Measurements from ENCODE around the gene PDF. TPM values are rescaled to one million over a fixed set of nuclear protein-coding genes. Genes with fewer than 3 reads are reported as not detected.
A peak's percentile ranks its signal among the peaks of the same experiment; 100 is the strongest.
"Not testable (repeated sequence)": the region's sequence is repeated elsewhere in the genome, so short reads cannot be mapped to it uniquely, and the experiment has no call there.

Gene PDF, protein sequence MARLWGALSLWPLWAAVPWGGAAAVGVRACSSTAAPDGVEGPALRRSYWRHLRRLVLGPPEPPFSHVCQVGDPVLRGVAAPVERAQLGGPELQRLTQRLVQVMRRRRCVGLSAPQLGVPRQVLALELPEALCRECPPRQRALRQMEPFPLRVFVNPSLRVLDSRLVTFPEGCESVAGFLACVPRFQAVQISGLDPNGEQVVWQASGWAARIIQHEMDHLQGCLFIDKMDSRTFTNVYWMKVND
- total RNA-seq (2014; rRNA removed; shearing (Covaris generic)): 44.7 and 59.3 TPM in 2 replicates
- polyA plus RNA-seq (2015; cell fraction: cytosol; rRNA removed): 32.0 and 37.7 TPM in 2 replicates
- polyA plus RNA-seq (2015; cell fraction: nucleus; rRNA removed): 15.2 and 17.0 TPM in 2 replicates

DNA sequence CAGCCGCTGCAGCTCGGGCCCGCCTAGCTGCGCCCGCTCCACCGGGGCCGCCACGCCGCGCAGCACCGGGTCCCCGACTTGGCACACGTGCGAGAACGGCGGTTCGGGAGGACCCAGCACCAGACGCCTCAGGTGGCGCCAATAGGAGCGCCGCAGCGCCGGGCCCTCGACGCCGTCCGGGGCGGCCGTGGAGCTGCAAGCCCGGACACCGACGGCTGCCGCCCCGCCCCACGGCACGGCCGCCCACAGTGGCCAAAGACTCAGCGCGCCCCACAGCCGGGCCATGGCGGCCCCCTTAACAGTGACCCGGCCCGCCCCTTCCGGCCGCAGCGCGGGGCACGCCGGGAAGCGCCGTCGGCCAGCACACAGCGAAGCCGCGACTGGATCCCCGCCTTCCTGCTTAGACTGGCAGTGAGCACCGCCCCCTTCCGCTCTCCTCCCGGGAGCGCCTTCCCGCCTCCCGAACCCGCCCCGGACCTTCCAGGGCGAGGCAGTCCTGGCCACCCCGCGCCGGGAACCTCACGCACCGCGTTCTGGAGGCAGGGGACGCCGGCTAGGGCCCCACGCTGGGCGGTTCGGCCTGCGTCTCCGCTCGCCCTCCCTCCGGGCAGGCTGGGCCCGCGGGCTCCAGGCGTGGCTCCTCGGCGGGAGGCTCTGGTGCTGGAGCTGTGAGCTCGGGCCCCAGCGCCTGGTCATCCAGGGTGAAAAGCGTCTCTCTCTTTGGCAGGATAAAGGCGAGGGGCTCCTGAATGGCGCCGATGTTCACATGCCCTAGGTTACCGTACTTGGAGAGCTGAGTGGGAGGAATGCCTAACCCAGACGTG, at the start of gene PDF:
TSS of gene PDF (minus strand) at position 303 of the 824 bp plus-strand sequence. CDS start at position 285, 18 bp downstream.
- DNase-seq (ENCODE audit: low read depth): peak; percentile 94

DNA sequence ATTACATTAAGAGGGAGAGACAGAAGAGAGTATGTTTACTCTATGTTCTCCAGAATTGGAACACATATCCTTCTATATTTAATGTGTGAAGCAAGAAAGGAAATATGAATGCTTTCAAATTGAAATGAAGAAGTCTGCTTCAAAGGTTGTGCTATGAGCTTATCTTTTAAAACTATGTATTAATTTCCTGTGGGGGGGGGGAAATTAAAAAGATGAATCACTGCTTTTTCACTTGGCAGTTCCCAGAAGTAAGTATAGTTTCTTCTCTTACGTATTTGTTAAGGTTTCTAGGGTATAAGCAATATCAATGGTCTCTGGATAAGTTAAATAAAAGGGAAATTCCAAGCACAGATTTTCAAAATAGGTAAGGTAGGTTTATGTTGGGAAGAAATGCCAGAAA, 48.4 kb upstream of the PDF start:
- DNase-seq (ENCODE audit: low read depth): no peak

DNA sequence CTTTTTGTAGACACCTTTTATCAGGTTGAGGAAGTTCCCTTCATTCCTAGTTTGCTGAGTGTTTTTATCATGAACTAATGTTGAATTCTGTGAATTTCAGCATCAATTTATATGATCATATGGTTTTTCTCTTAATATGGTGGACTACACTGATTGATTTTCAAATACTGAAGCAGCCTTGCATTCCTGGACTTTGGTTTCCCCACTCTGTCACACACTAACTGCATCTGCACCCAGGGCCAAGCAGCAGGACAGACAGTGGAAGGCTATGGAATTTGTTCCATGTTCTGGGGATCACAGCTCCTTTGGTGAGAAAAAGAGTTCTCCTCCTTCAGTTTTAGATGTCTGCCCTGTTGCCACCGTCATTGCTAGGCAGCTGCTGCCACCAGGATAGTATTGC, 47.6 kb upstream of the PDF start:
- no peak for DNase-seq (ENCODE audit: low read depth)

DNA sequence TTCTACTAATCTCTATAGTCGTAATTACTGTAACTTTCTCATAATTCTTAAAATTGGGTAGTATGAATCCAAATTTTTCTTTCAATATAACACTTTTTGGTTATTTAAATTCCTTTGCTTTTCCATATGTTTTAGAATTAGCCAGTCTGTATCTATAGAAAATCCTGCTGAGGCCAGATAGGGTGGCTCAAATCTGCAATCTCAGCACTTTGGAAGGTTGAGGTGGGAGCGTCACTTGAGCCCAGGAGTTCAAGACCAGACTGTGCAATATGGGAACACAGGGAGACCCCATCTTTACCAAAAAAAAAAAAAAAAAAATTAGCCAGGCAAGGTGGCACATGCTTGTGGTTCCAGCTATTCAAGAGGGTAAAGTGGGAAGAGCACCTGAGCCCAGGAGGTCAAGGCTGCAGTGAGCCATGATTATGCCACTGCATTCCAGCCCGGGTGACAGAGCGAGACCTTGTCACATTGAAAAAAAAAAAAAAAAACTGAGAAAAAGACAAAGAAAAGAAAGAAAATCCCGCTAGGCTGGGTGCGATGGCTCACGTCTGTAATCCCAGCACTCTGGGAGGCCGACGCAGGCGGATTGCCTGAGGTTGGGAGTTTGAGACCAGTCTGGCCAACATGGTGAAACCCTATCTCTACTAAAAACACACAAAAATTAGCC, 46.1 kb upstream of the PDF start:
- no peak for DNase-seq (ENCODE audit: low read depth)

DNA sequence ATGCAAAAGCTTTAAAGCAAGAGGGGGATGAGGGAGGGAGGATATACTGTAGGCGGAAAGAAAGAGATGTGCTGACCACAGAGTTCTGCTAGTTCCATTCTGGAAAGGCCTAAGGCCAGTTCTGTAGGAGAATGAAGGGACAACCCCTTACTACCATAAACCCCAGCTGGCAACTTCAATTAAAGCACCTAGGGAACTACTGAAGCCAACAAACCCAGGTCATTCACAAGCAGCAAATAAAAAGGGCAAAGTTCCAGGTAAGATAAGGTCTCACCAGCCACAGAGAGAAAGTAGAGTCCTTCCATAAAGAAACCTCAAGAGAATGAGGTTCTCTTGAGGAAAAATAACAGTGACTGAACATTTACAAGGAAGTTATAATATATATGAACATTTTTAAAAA, 42.6 kb upstream of the PDF start:
- DNase-seq (ENCODE audit: low read depth): no peak

DNA sequence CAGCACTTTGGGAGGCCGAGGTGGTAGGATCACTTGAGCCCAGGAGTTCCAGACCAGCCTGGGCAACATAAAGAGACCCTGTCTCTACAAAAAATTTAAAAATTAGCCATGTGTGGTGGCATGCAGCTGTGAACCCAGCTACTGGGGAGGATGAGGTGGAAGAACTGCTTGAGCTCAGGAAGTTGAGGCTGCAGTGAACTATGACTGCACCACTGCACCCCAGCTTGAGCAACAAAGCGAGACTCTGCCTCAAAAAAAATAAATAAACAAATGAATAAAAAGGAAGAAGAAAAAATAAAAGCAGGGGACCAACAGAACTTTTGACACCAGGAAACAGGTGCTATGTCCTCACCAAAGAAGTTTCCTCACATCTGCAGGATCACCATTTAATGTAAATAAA, 41.2 kb upstream of the PDF start:
- DNase-seq (ENCODE audit: low read depth): no peak

DNA sequence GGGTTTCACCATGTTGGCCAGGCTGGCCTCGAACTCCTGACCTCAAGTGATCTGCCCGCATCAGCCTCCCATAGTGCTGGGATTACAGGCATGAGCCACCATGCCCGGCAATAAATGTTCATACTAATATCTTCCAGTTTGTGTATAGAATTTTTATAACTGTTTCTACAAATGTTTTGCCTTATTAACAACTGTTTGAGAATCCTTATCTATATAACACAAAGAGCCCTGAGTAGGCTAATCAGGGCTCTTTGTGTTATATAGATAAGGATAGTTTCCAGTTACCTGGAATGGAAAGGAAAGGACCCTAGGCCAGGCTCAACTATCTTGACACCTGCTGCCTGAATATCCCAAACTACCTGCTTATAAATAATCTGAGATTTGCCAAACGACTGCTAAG, 38.5 kb upstream of the PDF start:
- no peak for DNase-seq (ENCODE audit: low read depth)

DNA sequence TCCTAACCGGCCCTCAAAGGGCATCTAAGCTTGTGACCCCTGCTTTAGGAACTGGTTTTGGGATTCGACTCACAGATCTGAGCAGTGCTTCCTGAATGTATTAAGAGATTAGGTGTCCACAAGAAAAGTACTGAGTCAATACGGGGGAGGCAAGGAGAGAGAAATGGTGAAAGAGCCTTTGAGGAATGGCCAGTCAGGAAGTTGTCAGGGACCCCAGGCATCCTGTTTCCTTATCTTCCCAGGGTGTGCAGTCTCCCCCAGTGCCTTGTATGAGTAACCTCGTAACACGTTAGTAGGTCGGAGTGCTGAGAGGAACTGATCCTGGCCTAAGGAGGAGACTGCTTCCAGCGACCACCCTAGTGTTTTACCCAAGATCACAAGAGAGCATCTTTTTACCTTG, 37.6 kb upstream of the PDF start:
- peak; percentile 45 for DNase-seq (ENCODE audit: low read depth)

DNA sequence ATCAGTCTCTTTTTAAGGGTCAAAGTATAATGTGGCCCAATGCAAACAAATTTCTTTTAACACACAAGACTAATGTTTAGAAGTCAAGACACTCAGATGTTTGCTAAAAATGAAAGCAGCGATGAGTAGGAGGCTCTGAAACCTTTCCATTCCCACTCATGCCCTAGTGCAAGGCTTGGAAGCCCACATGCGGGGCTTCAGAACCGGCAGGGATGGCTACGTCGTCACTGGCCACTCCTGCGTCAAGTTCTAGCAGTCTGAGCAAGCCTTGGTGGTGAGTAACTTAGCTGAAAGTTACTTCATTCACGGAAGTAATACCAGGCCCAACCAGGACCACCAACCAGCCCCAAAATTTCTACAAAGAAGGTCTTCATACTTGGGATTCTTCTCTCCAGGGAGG, 36.0 kb upstream of the PDF start:
- DNase-seq (ENCODE audit: low read depth): no peak

DNA sequence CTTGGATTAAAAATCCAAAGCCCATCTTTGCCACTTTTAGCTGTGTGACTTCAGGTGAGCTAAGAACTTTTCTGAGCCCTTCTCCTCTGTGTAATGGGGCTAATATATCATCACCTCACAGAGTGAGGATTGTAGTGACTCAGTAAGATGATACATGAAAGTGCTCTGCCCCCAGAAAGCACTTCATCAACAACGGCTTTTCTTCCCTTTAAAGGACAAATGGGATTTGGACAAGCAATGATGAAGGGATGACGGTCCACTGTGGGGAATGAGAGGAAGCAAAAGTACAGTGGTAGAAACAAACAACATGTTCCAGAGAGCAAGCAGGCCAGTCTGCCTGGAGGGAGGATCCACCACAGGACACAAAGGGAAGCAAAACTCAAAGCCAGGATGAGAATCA, 35.5 kb upstream of the PDF start:
- DNase-seq (ENCODE audit: low read depth): no peak

DNA sequence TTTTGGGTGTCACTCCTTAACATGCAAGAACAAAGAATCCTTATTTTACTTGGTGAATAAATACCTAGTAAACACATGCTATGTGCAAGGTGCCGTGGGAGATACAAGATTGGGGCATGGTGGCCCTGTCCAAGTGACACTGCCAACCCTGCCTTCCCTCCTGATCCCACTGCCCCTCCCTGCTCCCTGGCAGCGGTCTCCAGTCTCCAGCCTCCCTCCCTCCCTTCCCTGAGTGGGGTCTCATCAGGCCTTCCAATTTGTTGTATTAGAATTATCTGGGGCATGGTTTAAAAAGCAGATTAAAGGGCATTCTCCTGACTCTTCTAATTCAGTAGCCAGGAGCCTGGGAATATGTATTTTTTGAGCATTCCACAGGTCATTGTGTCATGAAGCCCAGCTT, 33.7 kb upstream of the PDF start:
- DNase-seq (ENCODE audit: low read depth): no peak

DNA sequence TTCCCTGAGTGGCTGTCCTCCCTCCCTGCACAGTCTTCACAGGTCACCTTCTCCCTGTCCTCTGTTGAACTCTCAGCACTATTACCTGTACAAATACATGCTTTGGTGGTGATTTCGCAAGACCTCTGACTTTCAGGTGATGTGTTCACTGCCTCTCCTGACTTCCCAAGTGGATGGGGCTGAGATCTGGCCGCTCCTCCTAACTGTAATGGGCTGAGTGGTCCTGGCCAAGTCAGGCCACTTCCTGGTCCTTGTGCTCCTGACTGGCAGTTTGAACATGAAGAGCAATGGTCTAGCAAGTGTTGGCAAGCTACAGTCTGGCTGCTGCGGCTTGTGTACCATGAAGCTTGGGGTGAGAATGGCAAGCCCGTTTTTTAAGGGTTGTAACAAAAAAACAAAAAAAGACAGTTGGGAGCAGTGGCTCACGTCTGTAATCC, 32.9 kb upstream of the PDF start:
- no peak for DNase-seq (ENCODE audit: low read depth)

DNA sequence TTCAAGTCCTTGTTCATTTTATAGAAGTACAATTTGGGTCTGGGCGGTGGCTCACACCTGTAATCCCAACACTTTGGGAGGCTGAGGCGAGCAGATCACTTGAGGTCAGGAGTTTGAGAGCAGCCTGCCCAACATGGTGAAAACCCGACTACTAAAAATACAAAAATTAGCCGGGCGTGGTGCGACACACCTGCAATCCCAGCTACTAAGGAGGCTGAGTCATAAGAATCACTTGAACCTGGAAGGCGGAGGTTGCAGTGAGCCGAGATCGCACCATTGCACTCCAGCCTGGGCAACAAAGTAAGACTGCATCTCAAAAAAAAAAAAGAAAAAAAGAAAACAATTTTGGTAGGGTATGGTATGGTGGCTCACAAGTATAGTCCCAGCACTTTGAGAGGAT, 29.7 kb upstream of the PDF start:
- not testable (repeated sequence) for DNase-seq (ENCODE audit: low read depth)

DNA sequence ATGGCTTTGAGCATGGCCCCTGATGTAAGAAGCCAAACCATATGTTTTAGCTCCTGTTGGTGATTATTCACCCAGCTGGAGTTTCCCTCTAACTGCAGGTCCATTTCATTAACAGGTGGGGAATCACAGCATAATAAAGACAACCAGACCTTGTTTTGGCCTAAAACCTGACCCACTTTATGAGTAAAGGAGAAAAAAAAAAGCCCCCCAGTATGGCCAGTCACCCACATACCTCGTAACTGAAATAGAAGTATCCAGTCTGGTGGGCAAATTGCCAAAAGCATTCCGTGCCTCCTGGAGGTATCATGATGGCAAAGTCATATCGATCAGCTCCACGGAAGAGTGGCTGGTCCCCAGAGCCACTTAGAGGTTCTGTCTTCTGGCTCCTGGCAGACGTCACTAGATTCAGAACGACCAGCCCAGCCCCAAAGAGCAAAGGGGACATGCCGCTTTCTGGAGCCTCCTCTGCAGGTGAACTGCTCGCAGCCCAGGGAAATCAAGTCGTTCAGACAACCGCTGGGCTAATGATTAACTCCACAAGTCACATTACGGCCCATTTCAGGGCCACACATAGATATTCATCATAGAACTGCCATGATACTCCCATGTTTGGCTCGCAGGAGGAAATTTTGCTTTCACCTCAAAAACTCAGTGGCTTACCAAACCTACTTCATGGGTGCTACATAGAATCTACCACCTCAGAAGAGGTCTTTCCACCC, 21.1 kb upstream of the PDF start, which contains the start of gene TMED6:
TSS of gene TMED6 (minus strand) at position 478 of the 719 bp plus-strand sequence. CDS start at position 445, 33 bp downstream.
- no peak for DNase-seq (ENCODE audit: low read depth)

DNA sequence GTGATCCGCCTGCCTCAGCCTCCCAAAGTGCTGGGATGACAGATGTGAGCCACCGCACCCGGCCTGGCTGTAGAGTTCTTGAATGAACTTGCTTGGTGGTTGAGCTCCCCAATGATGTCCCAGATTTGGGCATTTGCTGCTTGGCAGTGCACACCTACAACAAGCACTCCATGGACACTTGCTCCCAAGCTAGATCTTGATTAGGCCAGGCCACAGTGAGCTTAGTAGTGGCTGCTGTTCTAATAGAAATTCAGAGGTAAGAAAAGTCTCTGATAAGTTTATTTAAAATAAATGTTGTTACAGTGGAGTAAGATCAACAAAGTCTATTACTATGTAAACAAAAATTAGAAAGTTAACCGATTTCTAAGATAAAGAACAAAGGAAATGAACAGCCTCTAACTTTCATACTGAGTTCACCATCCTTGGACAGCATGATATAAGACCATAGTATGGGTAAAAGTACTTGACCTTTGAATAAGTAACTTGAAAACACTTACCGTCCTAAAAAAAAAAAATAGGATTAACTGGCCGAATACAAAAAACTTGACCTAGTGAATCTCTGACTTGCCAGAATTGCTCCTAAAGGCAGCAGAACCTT, 20.2 kb upstream of the PDF start:
- DNase-seq (ENCODE audit: low read depth): no peak

DNA sequence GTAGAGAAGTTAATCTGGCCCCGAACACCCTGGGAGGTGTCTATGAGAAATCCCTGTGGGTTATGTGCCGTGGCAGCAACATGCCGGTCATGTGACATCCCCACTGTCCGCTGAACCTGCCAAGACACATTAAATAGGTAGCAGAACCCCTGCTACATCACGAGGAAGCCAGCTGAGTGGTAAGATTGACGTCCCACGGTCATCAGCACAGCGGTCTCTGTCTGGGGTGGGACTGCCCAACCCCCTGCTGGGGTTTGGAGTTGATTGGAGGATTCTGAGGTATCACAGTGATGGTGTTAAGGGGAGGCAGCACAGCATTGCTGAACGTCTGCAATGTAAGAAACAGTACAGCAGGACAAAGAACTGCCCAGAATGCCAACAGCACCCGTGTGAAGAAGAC, 19.1 kb upstream of the PDF start:
- no peak for DNase-seq (ENCODE audit: low read depth)

DNA sequence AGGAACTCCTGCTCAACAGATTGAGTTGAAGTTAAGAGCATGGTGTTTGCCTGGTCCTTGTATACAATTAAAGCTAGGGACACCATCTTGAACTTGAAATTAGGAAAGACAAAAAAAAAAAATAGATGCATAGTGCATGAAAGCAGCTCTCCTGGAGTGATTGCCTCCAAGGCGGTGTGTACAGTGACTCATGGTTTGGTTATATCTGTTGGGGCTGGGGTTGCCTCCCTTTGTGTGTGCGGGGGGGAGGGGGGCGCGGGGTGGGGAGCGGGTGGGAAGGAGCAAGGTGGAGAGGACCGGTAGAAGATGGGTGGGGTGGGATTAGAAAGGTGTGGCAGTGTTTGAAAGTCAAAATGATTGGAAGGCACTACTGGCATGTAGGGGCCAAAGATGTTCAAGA, 17.8 kb upstream of the PDF start:
- no peak for DNase-seq (ENCODE audit: low read depth)

DNA sequence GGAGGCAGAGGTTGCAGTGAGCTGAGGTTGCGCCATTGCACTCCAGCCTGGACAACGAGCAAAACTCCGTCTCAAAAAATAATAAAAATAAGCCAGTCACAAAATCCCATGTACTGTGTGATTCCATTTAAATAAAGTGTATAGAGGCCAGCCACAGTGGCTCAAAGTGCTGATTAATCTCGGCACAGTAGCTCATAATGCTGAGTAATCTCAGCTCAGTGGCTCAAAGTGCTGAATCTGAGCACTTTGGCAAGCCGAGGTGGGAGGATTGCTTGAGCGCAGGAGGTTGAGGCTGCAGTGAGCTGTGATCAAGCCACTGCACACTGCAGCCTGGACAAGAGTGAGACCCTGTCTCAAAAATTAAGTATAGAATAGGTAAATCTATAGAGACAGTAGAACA, 16.3 kb upstream of the PDF start:
- DNase-seq (ENCODE audit: low read depth): no peak

DNA sequence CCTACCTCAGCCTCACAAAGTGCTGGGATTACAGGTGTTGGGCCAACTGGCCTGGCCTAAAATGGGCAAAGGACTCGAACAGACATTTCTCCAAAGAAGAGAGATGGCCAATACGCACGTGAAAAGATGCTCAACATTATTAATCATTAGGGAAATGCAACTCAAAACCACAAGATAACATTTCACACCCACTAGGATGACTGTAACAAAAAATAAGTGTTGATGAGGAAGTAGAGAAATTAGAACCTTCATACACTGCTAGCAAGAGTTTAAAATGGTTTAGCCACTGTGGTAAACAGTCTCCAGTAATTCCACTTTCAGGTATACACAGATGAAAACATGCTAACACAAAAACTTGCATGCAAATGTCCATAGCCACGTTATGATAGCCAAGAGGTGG, 15.5 kb upstream of the PDF start:
- no peak for DNase-seq (ENCODE audit: low read depth)

DNA sequence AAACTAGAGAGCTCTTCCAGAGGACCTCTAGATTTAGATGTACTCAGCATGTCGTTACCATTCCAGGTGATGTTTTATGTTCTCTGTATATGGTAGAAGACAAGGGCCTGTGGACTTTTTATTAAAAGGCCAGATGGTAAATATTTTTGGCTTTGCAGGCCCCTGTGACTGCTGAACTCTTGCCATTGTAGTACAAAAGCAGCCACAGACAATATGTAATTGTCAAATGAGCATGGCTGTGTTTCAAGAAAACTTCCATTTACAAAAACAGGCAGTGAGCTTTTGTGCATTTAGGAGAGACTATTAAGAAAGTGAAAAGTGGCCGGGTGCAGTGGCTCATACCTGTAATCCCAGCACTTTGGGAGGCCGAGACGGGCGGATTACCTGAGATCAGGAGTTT, 13.8 kb upstream of the PDF start:
- DNase-seq (ENCODE audit: low read depth): no peak

DNA sequence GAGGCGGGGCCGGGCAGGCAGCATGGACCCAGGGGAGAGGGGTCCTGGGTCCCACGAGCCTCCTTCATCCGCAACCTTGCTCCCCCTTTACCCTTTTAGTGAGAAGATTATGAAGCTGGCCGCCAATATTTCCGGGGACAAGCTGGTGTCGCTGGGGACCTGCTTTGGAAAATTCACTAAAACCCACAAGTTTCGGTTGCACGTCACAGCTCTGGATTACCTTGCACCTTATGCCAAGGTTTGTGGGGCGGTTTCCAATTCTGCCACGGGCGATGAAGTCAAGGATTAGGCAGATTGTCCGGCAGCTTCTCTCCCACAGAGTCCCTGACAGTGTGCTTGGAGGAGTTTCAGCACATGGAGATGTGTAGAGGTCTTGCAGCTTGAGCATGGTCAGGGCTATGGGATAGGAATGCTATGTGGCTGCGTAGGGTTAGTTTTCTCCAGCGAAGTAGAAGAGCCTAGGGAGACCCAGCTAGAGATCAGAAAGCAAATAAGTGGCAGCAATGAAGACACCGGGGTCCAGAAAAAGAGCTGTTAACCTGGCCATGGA, 9.8 kb upstream of the PDF start:
- no peak for DNase-seq (ENCODE audit: low read depth)

All from HT1080 (cell line).